Fibroblast of skin of scalp (primary cell): ENCODE results near the gene AP3D1. TPM values are rescaled to one million over a fixed set of nuclear protein-coding genes. Genes with fewer than 3 reads are reported as not detected.
A peak's percentile ranks its signal among the peaks of the same experiment; 100 is the strongest.
"Not testable (repeated sequence)": the region's sequence is repeated elsewhere in the genome, so short reads cannot be mapped to it uniquely, and the experiment has no call there.

Experiments used
- DNase-seq: peaks from one replicate; pipeline ENCODE4 v3.0.0-alpha.2; 2013
- polyA plus RNA-seq, 2 experiments: library from polyadenylated mRNA; unstranded; fragments of 120-200 nt; gene quantifications; one replicate each; pipeline ENCODE4 v1.2.1, GENCODE V29; 2013; ENCODE audit not compliant: insufficient read length in 2 of 2

Gene AP3D1
- polyA plus RNA-seq (2013, experiment 1 of 2; ENCODE audit: insufficient read length), result 145 TPM
- polyA plus RNA-seq (2013, experiment 2 of 2; ENCODE audit: insufficient read length), result 136 TPM

DNA sequence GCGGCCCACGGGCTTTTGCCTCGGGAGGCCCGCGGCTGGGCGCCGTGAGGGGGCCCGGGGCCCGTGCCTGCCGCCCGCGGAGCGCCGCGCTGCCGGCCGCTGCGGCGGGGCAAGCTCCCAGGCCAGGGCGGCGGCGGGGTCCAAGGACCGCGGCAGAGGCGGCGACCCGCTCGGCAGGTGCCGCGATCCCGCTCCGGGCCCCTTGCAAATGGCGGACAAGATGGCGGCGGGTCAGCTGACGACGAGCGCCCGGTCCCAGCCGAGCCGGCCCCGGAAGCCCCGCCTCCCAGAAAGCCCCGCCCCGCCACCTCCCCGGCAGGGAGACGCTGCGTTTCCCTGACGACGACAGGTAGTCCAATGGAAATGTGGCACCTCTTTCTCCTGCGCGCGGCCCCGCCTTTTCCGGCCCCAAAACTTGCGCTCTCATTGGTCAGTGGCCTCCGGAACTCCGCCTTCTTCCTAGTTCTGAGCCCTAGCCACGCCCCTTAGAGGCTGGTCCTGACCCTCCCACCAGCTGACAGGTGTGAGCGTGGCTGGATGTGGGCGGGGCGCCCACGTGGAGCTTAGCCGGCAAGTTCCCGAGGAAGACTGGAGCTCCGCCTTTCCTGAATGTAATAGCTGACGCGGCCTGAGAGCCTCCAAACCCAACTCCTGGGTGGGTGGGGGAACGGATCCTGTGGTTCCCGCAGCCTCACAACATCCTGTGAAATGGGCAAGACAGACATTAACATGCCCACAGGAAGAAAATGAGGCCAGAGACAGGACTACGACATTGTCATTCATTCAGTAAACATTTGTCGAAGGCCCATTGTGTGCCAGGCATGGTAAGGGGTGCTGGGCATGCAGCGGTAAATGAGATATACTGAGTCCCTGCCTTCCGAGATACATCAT, at the start of gene AP3D1:
TSS of gene AP3D1 (minus strand) at position 228 of the 891 bp plus-strand sequence. CDS start 232 bp downstream, outside the sequence.
- DNase-seq, result peak; percentile 100

DNA sequence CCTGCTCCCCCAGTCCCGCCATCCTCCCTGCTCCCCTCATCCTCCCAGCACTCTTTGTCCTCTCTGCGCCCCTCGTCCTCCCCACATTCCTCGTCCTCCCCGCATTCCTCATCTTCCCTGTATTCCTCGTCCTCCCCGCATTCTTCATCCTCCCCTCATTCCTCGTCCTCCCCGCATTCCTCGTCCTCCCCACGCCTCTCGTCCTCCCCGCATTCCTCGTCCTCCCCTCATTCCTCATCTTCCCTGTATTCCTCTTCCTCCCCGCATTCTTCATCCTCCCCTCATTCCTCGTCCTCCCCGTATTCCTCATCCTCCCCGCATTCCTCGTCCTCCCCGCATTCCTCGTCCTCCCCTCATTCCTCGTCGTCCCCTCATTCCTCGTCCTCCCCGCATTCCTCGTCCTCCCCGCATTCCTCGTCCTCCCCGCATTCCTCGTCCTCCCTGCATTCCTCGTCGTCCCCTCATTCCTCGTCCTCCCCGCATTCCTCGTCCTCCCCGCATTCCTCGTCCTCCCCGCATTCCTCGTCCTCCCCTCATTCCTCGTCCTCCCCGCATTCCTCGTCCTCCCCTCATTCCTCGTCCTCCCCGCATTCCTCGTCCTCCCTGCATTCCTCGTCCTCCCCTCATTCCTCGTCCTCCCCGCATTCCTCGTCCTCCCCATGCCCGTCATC, 49.4 kb upstream of the AP3D1 start:
- DNase-seq, result not testable (repeated sequence)

DNA sequence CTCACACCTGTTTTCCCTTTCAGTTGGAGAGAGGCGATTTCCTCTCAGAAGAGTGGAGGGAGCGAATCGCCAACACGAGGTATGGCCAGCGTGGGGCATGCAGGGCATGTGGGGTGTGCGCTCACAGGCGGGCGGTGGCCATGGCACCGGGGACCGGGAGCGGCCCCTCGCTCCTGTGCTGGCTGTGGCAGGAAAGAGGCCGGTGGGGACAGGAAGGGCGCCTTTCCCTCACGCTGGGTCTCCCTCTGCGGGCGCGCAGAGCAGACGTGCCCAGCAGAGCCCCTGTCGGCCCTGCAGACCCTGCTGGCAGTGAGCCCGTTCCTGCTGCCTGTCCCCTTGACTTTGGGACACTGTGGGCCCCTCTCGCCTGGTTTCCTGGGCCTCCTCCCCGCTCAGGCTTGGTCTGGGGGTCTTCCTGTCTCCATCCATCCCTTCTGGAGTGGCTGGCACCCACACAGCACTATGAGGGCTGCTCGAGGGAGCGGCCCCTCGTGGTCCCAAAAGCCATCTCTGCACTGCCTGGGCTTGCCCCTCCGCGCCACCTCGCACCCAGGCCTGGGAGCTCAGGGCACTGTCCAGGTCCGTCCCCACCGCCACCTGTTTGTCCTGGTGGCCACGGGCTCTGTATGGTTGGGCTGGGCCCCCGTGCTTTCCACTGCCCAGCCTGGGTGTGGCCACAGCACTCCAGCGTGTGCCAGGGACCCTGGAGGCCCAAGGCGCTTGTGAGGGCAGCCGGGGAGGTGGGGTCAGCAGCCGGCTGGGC, 48.7 kb upstream of the AP3D1 start:
- DNase-seq, result no peak

DNA sequence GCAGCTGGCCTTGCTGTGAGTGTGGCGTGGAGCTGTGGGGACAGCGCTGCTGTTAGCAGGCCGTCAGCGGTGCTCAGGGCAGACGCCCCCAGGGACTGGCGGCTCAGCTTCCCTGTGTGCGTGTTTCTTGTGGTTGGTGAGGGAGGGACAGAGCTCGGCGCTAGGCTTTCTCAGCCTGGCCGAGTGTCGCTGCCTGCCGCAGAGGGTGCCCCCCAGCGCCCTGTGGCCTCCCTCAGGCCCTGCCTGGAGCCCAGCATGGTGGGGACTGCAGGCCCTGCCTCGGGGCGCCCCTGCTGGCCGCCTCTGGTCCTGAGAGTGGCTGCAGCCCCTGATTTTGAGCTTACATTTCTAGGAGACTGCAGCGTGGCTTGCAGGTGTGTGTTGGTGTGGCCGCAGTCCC, 47.8 kb upstream of the AP3D1 start:
- DNase-seq, result no peak

DNA sequence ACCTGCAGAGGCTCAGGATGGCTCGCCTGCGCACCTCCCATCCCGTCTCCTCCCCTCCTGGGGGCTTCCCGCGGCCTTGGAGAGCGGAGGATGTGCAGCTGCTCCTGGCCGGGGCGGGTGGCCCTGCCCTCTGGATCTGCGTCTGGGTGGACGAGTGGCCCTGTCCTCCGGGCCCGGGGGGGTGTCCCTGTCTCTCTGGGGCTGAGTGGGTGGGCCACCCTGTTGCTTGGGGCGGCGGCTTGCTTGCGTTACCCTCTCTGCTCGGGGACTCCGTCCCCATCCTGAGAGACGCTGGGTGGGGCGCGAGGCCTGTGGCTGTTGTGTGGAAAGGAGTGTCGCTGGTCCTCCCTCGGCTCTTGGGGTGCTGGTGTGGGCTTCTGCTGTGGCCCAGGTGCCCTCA, 47.0 kb upstream of the AP3D1 start:
- no peak for DNase-seq

DNA sequence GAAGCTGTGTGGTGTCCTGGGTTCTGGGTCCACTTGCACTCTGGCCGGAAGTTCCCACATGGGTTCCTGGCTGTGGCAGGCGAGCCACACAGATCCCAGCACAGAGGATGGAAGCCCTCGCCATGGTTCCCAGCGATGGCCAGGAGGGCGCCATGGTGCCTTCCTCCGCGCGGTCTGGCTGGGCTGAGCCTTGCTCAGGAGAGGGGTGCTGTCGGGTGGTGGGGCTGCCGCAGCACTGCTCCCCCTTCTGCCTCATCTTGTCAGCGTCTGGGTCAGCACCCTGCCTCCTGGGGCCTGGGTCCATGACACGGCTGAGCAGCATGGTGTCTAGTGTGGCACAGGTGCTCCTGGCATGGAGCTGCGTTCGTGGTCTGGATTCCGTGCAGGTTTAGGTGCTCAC, 45.9 kb upstream of the AP3D1 start:
- no peak for DNase-seq

DNA sequence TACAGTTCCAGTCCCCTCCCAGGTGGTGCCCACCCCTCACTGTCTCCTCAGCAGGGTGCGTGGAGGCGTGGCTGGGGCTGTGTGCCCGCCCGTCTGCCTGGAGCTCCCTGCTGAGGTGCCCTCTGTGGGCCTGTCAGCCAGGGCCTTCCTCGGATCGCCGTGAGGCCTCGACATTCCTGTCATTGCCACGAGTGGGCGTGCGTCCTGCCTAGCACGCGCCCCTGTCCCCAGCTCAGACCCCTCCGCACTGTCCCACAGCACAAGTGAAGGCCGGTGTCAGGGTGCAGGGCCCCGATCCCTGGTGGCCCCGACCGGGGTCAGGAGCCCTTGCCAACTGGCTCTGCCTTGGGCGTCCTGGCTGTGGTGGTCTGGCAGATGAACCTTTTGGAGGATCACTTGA, 44.5 kb upstream of the AP3D1 start:
- DNase-seq, result no peak

DNA sequence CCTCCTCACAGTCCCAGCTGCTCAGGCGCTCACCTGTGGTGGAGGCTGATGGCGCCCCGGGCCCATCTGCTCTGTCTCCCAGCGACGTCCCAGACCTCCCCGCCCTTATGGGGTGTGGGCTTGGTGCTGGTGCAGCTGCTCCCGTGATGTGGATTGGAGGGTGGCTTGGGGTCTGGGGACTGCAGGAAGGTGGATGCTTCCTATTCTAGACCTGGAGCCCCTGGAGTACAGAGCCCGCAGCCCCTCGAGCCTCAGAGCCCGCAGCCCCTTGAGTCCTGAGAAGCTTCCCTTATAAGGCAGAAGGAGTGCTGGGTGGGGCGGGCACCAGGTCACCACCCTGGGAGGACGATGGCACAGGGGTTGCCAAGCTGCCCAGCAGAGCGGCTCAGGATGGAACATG, 44.0 kb upstream of the AP3D1 start:
- no peak for DNase-seq

DNA sequence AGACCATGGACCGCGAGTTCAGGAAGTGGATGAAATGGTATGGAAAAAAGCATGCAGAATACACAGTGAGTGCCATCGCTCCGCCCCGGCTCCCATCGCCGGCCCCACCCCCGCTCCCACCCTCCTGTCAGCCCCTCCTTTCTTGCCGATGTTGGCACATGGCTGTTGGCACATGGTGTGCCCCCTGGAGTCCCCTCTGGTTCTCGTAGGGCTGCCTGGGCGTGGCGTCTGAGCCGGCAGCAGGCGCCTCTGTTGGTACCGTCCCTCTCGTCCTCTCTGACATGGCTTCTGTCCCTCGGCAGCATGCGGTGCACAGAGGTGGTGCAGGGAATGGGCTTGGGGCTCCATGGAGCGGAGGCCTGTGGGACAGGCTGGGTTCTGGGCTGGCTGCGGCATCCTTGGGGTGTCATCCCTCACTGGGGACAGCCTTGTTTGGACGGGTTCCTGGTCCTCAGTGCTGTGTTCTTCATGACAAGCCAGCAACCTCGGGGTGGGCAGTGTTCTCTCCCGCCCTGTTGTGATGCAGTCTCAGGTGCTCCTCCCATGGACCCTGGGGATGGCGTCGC, 43.2 kb upstream of the AP3D1 start:
- no peak for DNase-seq

DNA sequence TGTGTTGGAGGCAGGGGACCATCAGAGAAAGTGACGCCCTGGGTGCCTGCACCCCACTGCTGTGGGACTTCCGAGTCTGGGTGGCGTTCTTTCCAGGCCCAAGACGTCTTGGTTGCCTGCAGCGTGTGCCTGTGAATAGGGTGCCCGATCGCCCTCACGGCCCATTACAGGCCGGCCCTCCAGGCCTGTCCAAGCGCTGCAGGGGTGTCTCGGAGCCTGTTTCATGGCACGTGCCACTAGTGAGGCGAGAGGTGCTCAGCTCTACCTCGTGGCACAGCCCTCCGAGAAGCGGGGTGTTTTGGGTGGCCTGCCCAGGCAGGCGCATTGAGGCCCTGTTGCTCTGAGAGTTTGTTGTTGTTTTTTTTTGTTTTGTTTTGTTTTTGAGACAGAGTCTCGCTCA, 42.4 kb upstream of the AP3D1 start:
- no peak for DNase-seq

DNA sequence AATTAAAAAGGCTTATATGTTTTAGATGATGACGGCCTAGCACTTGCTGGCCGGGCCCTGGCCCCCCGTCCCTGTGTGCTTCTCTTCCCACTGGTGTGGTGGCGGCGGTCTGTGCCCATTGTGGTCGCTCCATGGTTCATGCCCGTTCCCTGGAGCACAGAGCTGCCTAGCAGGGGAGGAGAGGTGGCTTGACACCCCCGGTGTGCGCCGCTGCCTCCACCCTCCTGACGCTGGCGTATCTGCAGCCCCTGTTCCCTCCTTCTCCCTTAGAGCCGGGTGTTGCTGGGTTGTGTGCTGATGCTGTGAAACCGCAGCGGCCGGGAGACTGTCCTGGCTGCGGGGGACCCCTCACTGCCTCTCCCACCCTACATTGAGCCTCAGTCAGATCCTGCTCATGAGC, 41.5 kb upstream of the AP3D1 start:
- DNase-seq, result no peak

DNA sequence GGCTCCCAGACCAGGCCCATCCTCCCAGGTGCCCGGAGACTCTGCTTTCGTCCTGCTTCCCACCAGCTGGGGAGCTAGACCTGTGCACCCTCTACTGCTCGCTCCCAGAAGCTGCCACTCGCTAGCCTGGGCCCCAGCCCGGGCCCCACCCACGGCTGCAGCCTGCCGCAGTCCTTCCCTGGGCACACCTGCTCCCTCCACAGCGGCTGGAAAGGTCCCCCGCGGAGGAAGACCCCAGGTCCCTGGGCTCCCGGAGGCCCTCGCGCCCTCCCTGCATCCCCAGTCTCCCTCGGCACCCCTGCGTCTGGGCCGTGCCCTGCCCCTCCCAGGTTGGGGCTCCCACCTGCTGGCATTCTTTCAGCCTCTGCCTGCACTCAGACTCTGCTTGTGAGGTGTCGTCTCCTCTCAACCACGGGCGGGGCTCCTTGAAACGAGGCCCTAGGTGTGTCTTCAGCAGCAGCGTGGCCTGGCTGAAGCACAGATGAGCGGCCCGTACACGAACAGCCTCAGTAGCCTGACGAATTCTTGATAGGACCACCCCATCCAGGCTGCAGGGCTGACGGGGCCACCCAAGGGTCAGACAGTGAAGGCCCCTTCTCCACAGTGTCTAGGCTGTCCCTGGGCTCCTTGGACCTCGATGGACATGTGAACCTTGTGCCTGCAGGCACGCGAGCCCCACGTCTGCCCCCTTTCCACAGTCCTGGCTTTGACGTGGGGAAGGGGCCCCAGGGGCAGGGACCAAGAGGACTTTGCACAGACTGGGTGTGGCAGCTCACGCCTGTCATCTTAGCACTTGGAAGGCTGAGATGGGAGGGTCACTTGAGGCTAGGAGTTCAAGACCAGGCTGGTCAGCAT, 40.3 kb upstream of the AP3D1 start:
- DNase-seq, result no peak

DNA sequence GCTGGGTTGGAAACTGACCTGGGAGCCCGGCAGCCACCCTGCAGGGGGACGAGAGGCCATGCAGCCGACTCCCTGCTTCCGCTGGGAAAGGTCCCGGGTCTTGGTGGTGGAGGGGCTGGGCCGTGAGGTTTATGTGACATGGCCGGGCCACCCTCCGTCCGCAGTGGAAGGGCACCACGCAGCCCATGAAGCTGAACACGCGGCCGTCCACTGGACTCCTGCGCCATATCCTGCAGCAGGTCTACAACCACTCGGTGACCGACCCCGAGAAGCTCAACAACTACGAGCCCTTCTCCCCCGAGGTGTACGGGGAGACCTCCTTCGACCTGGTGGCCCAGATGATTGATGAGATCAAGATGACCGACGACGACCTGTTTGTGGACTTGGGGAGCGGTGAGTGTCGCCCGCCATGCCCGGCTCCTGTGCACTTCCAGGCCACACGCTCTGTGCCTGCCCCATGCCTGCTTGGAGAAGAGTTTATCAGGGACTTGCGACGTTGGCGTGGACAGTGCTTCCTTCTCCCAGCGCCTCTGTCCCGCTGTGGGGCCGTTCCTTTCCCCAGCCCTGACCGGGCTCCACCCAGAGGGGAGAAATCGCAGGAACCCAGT, 39.6 kb upstream of the AP3D1 start:
- DNase-seq, result no peak

DNA sequence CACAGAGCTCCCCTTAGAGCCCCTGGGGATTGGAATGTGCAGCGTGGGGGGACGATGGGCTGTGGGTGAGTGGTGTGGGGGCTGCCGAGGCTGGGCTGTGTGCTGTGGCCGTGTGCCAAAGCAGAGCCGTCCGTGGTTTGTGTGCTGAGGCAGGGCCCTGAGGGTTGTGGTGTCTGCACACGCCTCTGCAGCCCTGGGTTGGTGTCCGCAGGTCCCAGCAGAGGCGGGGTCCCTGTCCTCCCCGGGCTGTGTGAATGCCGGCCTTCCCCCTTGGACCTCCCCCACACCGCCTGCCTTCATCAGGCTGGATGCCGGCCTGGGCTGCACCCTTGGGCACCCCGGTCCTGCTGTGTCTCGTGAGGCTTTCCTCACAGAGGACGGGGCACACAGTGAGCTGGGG, 38.5 kb upstream of the AP3D1 start:
- no peak for DNase-seq

DNA sequence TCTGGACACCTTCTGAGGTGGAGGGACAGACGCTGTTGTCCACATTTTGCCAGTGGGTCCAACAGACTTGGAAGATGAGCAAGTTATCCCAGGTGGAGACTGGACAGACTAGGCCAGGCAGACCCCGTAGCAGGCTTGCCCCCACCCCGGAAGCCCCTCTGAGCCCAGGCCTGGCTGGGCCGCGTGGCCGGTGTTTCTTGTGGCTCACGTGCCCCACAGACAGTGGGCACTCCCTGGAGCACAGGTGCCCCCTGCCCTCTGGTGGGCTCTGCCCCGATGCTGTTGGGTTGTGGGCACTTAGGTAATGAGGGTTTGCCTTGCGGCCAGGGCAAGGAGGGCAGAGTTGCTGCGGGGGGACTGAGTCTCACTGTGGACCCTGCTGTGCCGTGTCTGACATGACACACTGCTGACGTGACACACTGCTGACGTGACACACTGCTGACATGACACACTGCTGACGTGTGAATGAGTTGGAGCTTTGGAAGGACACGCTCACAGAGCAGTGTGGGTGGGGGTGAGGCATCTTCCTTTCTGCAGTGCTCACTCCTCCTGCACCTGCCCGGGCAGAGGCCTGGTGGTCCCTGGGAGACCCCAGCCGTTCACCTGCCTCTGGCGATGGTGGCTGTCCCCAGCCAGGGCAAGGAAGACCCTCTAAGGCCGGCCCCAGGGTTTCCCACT, 37.5 kb upstream of the AP3D1 start:
- no peak for DNase-seq

DNA sequence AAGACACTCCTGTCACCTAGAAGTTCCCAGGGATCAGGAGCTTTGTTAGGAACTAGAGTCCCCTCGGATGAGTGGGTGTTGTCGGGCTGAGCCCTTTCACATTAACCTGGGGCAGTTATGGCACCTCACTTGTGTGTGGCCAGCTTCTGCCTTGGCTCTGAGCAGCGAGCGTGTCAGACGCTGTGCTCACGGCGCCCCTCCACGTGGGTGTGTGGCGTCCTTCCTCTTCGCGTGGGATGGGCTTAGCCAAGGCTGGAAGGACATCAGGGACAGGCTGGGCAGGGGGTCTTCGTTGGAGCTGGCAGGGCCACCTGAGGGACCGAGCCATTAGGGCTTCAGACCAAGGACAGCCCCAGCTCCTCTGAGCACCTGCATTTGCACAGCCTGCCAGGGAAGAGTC, 35.8 kb upstream of the AP3D1 start:
- no peak for DNase-seq

DNA sequence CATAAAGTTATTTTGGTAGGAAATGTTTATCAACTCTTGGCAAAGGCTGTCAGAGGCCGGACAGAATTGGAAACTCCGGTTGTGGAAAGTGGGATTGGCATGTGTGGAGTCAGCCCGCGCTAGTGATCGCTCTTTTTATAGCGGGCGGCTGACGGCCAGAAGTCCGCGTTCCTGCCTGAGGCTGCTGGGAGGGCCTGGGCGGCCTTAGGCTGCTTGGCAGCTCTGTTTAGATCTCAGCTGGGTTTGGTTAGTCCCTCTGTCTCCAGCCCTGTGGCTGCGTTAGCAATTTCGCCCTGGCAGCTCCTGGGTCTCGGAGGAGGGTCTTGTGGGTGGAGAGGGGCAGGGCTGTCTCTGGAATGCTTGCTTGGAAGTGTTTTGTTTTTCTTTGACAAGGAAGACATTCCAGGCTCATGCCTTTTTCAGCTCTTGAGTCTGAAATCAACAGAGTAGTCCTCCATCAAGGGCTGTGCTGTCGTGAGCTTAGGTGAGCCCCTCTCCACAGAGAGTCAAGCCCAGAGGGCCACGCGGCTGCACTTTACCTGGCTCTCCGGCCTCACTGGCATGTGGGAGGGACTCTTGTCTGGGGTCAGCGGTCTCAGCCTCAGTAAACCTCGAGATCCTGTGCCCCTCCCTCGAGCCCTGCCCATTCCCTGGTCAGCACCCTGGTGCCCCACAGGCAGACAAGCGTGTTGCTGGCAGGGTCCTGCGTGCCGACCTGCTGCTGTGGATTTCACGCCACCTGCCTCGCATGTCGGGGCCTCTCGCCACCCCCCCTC, 34.9 kb upstream of the AP3D1 start:
- DNase-seq, result peak; percentile 99

DNA sequence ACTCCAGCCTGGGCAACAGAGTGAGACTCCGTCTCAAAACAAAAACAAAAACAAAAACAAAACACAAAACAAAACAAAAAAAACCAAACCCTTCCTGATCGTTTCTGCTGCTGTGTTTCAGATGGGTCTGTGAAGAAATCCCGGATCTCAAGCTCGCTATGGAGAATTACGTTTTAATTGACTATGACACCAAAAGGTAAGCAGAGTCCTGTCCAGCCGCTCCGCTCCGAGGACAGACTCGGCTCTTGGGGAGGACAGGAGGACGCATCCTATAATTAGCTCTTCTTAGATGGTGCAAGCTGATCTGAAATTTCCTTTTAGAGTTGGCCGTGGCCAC, 34.3 kb upstream of the AP3D1 start:
- DNase-seq, result no peak

DNA sequence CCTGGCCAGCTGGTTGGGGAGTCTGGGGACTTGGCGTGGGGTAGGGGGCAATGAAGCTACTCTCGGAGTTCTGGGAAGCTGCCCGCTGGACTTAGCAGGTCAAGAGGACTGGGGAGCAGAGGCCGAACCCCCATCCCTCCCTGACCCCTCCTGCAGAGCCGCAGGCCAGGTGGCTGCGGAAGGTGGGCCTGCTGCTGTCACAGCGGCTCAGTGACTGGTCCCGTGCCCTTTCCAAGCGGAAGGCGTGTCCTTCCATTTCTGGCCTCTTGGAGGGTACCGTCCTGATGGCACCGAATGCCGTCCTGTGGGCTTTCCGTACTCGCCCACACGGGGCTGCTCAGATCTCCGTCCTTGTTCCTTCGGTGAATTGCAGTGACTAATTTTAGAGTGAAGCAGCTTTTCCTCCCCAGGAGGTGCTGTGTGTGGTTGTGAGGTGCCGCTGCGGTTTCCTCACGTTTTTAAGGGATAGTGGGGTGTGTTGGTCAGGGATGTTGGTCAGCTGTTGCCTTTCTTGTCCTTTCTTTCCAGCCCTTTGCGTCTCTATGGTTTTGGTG, 33.1 kb upstream of the AP3D1 start:
- no peak for DNase-seq

DNA sequence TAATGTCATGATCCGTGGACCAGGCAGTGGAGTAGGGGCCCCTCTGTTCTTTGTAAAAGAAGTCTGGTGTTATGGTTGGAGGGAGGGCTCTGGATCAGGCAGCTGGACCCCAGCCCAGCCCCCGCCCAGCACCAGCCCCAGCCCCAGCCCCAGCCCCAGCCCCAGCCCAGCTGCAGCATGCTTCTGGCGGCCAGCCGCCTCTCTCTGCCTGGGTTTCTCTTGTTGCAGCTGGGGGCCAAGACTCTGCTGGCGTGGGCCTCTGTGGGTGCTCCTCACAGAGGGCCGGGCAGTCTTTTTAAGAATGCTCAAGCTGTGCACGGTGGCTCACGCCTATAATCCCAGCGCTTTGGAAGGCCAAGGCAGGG, 30.2 kb upstream of the AP3D1 start:
- DNase-seq, result no peak
